IMR-90 (cell line): Measurements from ENCODE around the gene VEGFA. TPM values are rescaled to one million over a fixed set of nuclear protein-coding genes. Genes with fewer than 3 reads are reported as not detected.

Experiments used
- ATAC-seq: fragments of 200-7000 bp; cut with Tn5 transposase; 2 replicates; pipeline ENCODE4 v1.9.1; 2020; ENCODE audit warnings: low read depth, mild to moderate bottlenecking, moderate library complexity
- BruUV-seq: library from RNA; stranded (reverse); fragments of 400-500 nt; replicated peaks from 2 replicates; lab custom pipeline; 2021; lab: Mats Ljungman, UMichigan
- CTCF ChIA-PET: fragments of 300-600 bp; formaldehyde crosslinking; extraction: SDS; loops from one replicate; lab custom pipeline; 2021; ENCODE audit warnings: antibody characterized with exemption; lab: Yijun Ruan, JAX
- POLR2A ChIA-PET: fragments of 300-600 bp; sonication (Branson Sonifier 250); formaldehyde crosslinking; loops from one replicate; lab custom pipeline; 2022; ENCODE audit warnings: antibody characterized with exemption; ENCODE audit not compliant: unreplicated experiment; lab: Charles Lee
- DNase-seq: peaks from one replicate; pipeline ENCODE4 v3.0.0; 2013
- H2AFZ ChIP-seq: replicated peaks from 2 replicates; pipeline ENCODE3; 2013; ENCODE audit warnings: low read length, mild to moderate bottlenecking; ENCODE audit not compliant: poor library complexity
- H2AK5ac ChIP-seq: 2 replicates; pipeline ENCODE4 v1.6.1; 2013; ENCODE audit warnings: low read depth, low read length, inconsistent platforms
- H2AK9ac ChIP-seq: replicated peaks from 2 replicates; pipeline ENCODE3; 2013; ENCODE audit warnings: mild to moderate bottlenecking, low read depth, low read length, moderate library complexity; ENCODE audit not compliant: poor library complexity
- H2BK120ac ChIP-seq: 2 replicates; pipeline ENCODE4 v1.6.1; 2013; ENCODE audit warnings: low read depth, low read length, inconsistent platforms
- H2BK15ac ChIP-seq: 3 replicates; pipeline ENCODE4 v1.6.1; 2013; ENCODE audit warnings: low read depth, low read length, inconsistent platforms
- H2BK20ac ChIP-seq: 2 replicates; pipeline ENCODE4 v1.6.1; 2013; ENCODE audit warnings: low read depth, mild to moderate bottlenecking, inconsistent platforms, low read length, moderate library complexity
- H2BK5ac ChIP-seq: 2 replicates; pipeline ENCODE4 v1.6.1; 2013; ENCODE audit warnings: mild to moderate bottlenecking, low read depth, low read length, inconsistent platforms; ENCODE audit not compliant: poor library complexity, severe bottlenecking
- H3K14ac ChIP-seq: replicated peaks from 2 replicates; pipeline ENCODE4 v1.6.1; 2013; ENCODE audit warnings: low read depth, low read length, inconsistent platforms
- H3K18ac ChIP-seq: 2 replicates; pipeline ENCODE4 v1.6.1; 2013; ENCODE audit warnings: low read depth, low read length, control low read depth
- H3K23ac ChIP-seq: 2 replicates; pipeline ENCODE4 v1.6.1; 2013; ENCODE audit warnings: low read depth, low read length, inconsistent platforms
- H3K27ac ChIP-seq: 2 replicates; pipeline ENCODE4 v1.5.1; 2013; ENCODE audit warnings: mild to moderate bottlenecking, control low read depth, low read length; ENCODE audit not compliant: insufficient read depth
- H3K27me3 ChIP-seq: 2 replicates; pipeline ENCODE4 v1.6.1; 2013; ENCODE audit warnings: low read length; ENCODE audit not compliant: control insufficient read depth, insufficient read depth
- H3K36me3 ChIP-seq: 2 replicates; pipeline ENCODE4 v1.6.1; 2013; ENCODE audit warnings: low read length, mixed read lengths; ENCODE audit not compliant: control insufficient read depth, insufficient read depth
- H3K4ac ChIP-seq: 2 replicates; pipeline ENCODE4 v1.6.1; 2013; ENCODE audit warnings: low read depth, low read length, inconsistent platforms
- H3K4me1 ChIP-seq: 2 replicates; pipeline ENCODE4 v1.6.1; 2013; ENCODE audit warnings: low read length, mixed read lengths; ENCODE audit not compliant: control insufficient read depth, insufficient read depth
- H3K4me2 ChIP-seq: 2 replicates; pipeline ENCODE4 v1.6.1; 2013; ENCODE audit warnings: low read depth, mild to moderate bottlenecking, control low read depth, low read length, moderate library complexity
- H3K4me3 ChIP-seq: 2 replicates; pipeline ENCODE4 v1.5.1; 2013; ENCODE audit warnings: low read depth, mild to moderate bottlenecking, control low read depth, low read length, moderate library complexity; ENCODE audit not compliant: insufficient read depth
- H3K56ac ChIP-seq: 2 replicates; pipeline ENCODE4 v1.6.1; 2013; ENCODE audit warnings: low read length, inconsistent platforms; ENCODE audit not compliant: insufficient read depth; ENCODE audit errors: extremely low read depth
- H3K79me1 ChIP-seq, 2 experiments: 2 replicates each; pipeline ENCODE4 v1.6.1; 2013; ENCODE audit warnings: low read length in 2 of 2, inconsistent platforms in 1 of 2, low read depth in 1 of 2
- H3K9ac ChIP-seq: 2 replicates; pipeline ENCODE4 v1.6.1; 2013; ENCODE audit warnings: low read depth, low read length, control low read depth
- H3K9me1 ChIP-seq: 2 replicates; pipeline ENCODE4 v1.6.1; 2013; ENCODE audit warnings: low read length, inconsistent platforms; ENCODE audit not compliant: insufficient read depth
- H3K9me3 ChIP-seq: 2 replicates; pipeline ENCODE4 v1.6.1; 2013; ENCODE audit warnings: low read length; ENCODE audit not compliant: control insufficient read depth, insufficient read depth
- H4K20me1 ChIP-seq: 2 replicates; pipeline ENCODE4 v1.6.1; 2013; ENCODE audit warnings: low read length, inconsistent platforms; ENCODE audit not compliant: insufficient read depth
- H4K5ac ChIP-seq: 2 replicates; pipeline ENCODE4 v1.6.1; 2013; ENCODE audit warnings: mild to moderate bottlenecking, low read depth, low read length, control low read depth
- H4K8ac ChIP-seq, 2 experiments: 2 replicates each; pipeline ENCODE4 v1.6.1; 2013; ENCODE audit warnings: low read depth in 2 of 2, low read length in 2 of 2, control low read depth in 1 of 2, inconsistent platforms in 1 of 2
- H4K91ac ChIP-seq: 2 replicates; pipeline ENCODE4 v1.6.1; 2013; ENCODE audit warnings: low read depth, low read length, inconsistent platforms; ENCODE audit not compliant: insufficient read depth
- BHLHE40 ChIP-seq: fragments of 150-350 bp; IDR thresholded peaks from 2 replicates; pipeline ENCODE4 v1.6.1; 2016; ENCODE audit warnings: mild to moderate bottlenecking, low read depth, low read length
- CHD1 ChIP-seq: IDR thresholded peaks from 2 replicates; pipeline ENCODE4 v1.6.1; 2012; ENCODE audit warnings: low read depth, low read length, improper control_type of control experiment
- MAFK ChIP-seq: IDR thresholded peaks from 2 replicates; pipeline ENCODE4 v1.6.1; 2012; ENCODE audit warnings: low read depth, low read length, improper control_type of control experiment
- MAZ ChIP-seq: IDR thresholded peaks from 2 replicates; pipeline ENCODE4 v1.6.1; 2012; ENCODE audit warnings: low read depth, mild to moderate bottlenecking, low read length, improper control_type of control experiment, moderate library complexity, borderline replicate concordance
- RCOR1 ChIP-seq: IDR thresholded peaks from 2 replicates; pipeline ENCODE4 v1.6.1; 2012; ENCODE audit warnings: mild to moderate bottlenecking, low read length, improper control_type of control experiment; ENCODE audit not compliant: insufficient replicate concordance
- RFX5 ChIP-seq: IDR thresholded peaks from 2 replicates; pipeline ENCODE4 v1.8.0; 2012; ENCODE audit warnings: low read depth, mild to moderate bottlenecking, low read length, moderate library complexity
- SMC3 ChIP-seq: fragments of 150-350 bp; IDR thresholded peaks from 2 replicates; pipeline ENCODE4 v1.6.1; 2016; ENCODE audit warnings: low read depth, mild to moderate bottlenecking, antibody characterized with exemption, low read length, moderate library complexity
- WGBS, 2 experiments: methylation state at CpG; one replicate each; pipeline versions ENCODE4 v1.1.5 to v1.1.7; 2013; ENCODE audit warnings: missing lambda C conversion rate in 2 of 2; ENCODE audit not compliant: insufficient read length in 1 of 2; ENCODE audit errors: extremely low coverage in 2 of 2; 5-methylcytosine and 5-hydroxymethylcytosine counted together
- dilution Hi-C: fragments of 300-500 bp; cut with HindIII; formaldehyde crosslinking; loops from one replicate; pipeline ENCODE4 v1.14.3; 2018; ENCODE audit warnings: low sequenced_read_pairs; ENCODE audit not compliant: unreplicated experiment
- in situ Hi-C: fragments of 300-500 bp; cut with MboI; formaldehyde crosslinking; loops from 3 replicates; pipeline ENCODE4 v1.14.3; 2019; ENCODE audit warnings: low sequenced_read_pairs, inconsistent platforms, mixed read lengths
- intact Hi-C: fragments of 100-400 bp; cut with micrococcal nuclease; formaldehyde crosslinking; loops from 2 replicates; pipeline ENCODE4 v1.10.0; 2022
- polyA plus RNA-seq, 3 experiments: library from polyadenylated mRNA; depleted of rRNA; stranded (reverse); fragments of >200 nt; gene quantifications; 2 replicates each; pipeline ENCODE4 v1.2.3, GENCODE V29; 2012; ENCODE audit warnings: low replicate concordance in 1 of 3
- total RNA-seq: library from RNA; depleted of rRNA; stranded (reverse); fragments of >200 nt; gene quantifications from 2 replicates; pipeline ENCODE4 v1.2.3, GENCODE V29; 2012
- TF ChIP-seq, protein P1 (sequence below): fragments of 150-350 bp; IDR thresholded peaks from 2 replicates; pipeline ENCODE4 v1.6.1; 2017; ENCODE audit warnings: mild to moderate bottlenecking, antibody characterized with exemption, low read length, low read depth
- TF ChIP-seq, protein P2 (sequence below): fragments of 150-350 bp; IDR thresholded peaks from 2 replicates; pipeline ENCODE4 v1.6.1; 2016; ENCODE audit warnings: low read depth, mild to moderate bottlenecking, low read length, moderate library complexity, borderline replicate concordance

Gene VEGFA
- total and polyA plus RNA-seq, 2 of the 4 experiments (the other 2 are of a cell fraction) = 190 to 234 TPM

DNA sequence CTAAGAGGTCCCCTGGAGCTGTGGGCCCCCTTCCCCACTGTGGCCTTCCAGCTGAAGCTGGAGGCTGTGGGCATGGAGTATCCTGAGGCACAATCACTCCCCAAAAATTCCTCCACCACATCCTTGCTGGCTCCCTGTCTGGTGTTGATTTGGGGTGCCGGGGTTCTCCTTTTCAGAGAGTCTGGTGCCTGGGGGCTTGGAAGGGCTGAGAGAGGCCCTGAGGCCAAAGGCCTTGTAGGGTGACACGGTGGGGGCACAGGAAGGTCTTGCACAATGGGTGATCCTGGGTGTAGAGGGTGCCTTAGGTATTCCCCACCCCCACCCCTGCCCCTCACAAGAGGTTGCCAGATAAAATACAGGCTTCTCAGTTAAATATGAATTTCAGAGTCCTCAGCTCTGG lies 33.2 kb upstream of the VEGFA start:
- Histone ChIP-seq H3K9me3 (peaks cover 5% of the 10 kb centered on the region), H4K8ac (no peak overlapping the region), H3K18ac (no peak overlapping the region), H4K5ac (no peak overlapping the region), H2BK120ac (no peak overlapping the region), H3K79me1 (no peaks in the 10 kb centered on the region), H3K27me3 (peaks cover 10% of the 10 kb centered on the region), H3K36me3 (no peaks in the 10 kb centered on the region), H2AK9ac (no peak overlapping the region), H3K23ac (no peak overlapping the region), H3K9ac (no peak overlapping the region), H2BK5ac (no peak overlapping the region), H3K56ac (no peak overlapping the region), H3K14ac (no peak overlapping the region), H2AK5ac (no peak overlapping the region), H2BK20ac (no peak overlapping the region), H3K4ac (no peak overlapping the region), H3K27ac (no peak overlapping the region), H3K9me1 (peaks cover 6% of the 10 kb centered on the region; the same call in 1 of the 2 replicates), H2BK15ac (no peak overlapping the region), H2AFZ (no peak overlapping the region), H3K4me3 (no peak overlapping the region), H3K4me1 (no peaks in the 10 kb centered on the region; the same call in 1 of the 2 replicates), H4K91ac (no peak overlapping the region), H3K4me2 (no peak overlapping the region), H4K20me1 (no peaks in the 10 kb centered on the region)
- intact Hi-C loops = no loop called here
- ChIA-PET POLR2A (no interaction called here), CTCF (no interaction called here)
- dilution Hi-C loops = no loop called here
- DNase-seq (no peak), ATAC-seq (no peak)
- no CpG with 5 or more reads among the region's 2 CpGs for WGBS, 2 experiments
- in situ Hi-C loops = no loop called here
- no TSS peak for BruUV-seq
- TF ChIP-seq, protein P1, sequence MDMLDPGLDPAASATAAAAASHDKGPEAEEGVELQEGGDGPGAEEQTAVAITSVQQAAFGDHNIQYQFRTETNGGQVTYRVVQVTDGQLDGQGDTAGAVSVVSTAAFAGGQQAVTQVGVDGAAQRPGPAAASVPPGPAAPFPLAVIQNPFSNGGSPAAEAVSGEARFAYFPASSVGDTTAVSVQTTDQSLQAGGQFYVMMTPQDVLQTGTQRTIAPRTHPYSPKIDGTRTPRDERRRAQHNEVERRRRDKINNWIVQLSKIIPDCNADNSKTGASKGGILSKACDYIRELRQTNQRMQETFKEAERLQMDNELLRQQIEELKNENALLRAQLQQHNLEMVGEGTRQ = no peak
- TF ChIP-seq BHLHE40 (no peak), SMC3 (no peak), MAFK (no peak), MAZ (no peak), RFX5 (no peak), RCOR1 (no peak), CHD1 (no peak)
- TF ChIP-seq, protein P2, sequence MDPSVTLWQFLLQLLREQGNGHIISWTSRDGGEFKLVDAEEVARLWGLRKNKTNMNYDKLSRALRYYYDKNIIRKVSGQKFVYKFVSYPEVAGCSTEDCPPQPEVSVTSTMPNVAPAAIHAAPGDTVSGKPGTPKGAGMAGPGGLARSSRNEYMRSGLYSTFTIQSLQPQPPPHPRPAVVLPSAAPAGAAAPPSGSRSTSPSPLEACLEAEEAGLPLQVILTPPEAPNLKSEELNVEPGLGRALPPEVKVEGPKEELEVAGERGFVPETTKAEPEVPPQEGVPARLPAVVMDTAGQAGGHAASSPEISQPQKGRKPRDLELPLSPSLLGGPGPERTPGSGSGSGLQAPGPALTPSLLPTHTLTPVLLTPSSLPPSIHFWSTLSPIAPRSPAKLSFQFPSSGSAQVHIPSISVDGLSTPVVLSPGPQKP = no peak
